Activated naive CD4-positive, alpha-beta T cell treated with anti-CD3 and anti-CD28 coated beads, Interleukin-2, amount 50 U/mL, for 72 hours (primary cell): ENCODE data around the gene CACNA1E. TPM values are rescaled to one million over a fixed set of nuclear protein-coding genes. Genes with fewer than 3 reads are reported as not detected.

Source experiments
- ATAC-seq, 2 donors: fragments of 150-1000 bp; cut with Tn5 transposase; 2 replicates each; pipeline ENCODE4 v1.10.0; 2021; ENCODE audit warnings: mild to moderate bottlenecking in 2 of 2, moderate library complexity in 2 of 2
- DNase-seq, 2 donors: peaks; one replicate each; pipeline ENCODE4 v3.0.0; 2021 to 2022; ENCODE audit warnings: low spot score in 2 of 2
- H3K27ac Mint-ChIP-seq, 2 donors: one replicate each; pipeline ENCODE4 v1.8.0; 2022; ENCODE audit warnings: mild to moderate bottlenecking in 2 of 2, mixed read lengths in 2 of 2
- H3K36me3 Mint-ChIP-seq, 2 donors: one replicate each; pipeline ENCODE4 v1.8.0; 2022; ENCODE audit warnings: mixed read lengths in 2 of 2
- H3K9me3 Mint-ChIP-seq, 2 donors: one replicate each; pipeline ENCODE4 v1.8.0; 2022; ENCODE audit warnings: mixed read lengths in 2 of 2
- total RNA-seq, 2 donors: library from RNA; stranded (reverse); gene quantifications; one replicate each; pipeline ENCODE4 v1.2.3, GENCODE V29; 2022

Gene CACNA1E
- total RNA-seq, 2 donors from 2014 or later, result 0.02 to 0.16 TPM

- ATAC-seq (no peak), DNase-seq (no peak)
- Mint-ChIP-seq H3K9me3 (no peaks in the 10 kb centered on the region), H3K36me3 (no peaks in the 10 kb centered on the region), H3K27ac (no peak overlapping the region)
Measured at GRCh38 chr1:181630838-181631237, 147.5 kb downstream of the CACNA1E start.

GRCh38 chr1:181632492-181632891 is 149.2 kb downstream of the CACNA1E start:
- ATAC-seq (no peak), DNase-seq (no peak)
- Mint-ChIP-seq H3K27ac (no peak overlapping the region), H3K36me3 (no peaks in the 10 kb centered on the region), H3K9me3 (no peaks in the 10 kb centered on the region)

- Mint-ChIP-seq H3K9me3 (no peaks in the 10 kb centered on the region), H3K36me3 (no peaks in the 10 kb centered on the region), H3K27ac (no peak overlapping the region)
- no peak for DNase-seq
- no peak for ATAC-seq
Measured at GRCh38 chr1:181632960-181633359, 149.6 kb downstream of the CACNA1E start.

GRCh38 chr1:181635110-181635509 is 151.8 kb downstream of the CACNA1E start:
- H3K27ac Mint-ChIP-seq, result no peak overlapping the region
- H3K36me3 Mint-ChIP-seq, result no peaks in the 10 kb centered on the region
- ATAC-seq (no peak), DNase-seq (no peak)
- peaks cover 5% of the 10 kb centered on the region in 2 donors for H3K9me3 Mint-ChIP-seq

DNA sequence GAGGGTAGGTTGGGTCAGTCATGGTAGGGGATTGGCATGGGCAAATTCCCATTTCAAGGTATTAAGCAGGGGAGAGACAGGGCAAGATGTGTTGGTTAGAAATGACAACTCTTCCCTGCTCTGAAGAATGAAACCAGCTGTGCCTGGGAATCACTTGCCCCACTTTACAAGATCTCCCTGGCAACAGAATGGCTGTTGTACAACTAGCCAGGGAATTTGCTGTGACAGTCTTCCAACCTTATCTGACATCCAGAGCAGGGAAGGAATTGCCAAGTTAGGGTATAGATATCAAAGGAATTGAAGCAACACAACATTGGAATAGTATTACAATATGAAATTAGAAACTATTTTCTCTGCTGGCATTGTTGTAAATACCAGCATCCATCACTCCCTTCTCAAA is 154.7 kb downstream of the CACNA1E start:
- no peaks in the 10 kb centered on the region for H3K36me3 Mint-ChIP-seq
- DNase-seq, result no peak
- no peak overlapping the region for H3K27ac Mint-ChIP-seq
- peaks cover 5% of the 10 kb centered on the region in 2 donors for H3K9me3 Mint-ChIP-seq
- ATAC-seq, result no peak

DNA sequence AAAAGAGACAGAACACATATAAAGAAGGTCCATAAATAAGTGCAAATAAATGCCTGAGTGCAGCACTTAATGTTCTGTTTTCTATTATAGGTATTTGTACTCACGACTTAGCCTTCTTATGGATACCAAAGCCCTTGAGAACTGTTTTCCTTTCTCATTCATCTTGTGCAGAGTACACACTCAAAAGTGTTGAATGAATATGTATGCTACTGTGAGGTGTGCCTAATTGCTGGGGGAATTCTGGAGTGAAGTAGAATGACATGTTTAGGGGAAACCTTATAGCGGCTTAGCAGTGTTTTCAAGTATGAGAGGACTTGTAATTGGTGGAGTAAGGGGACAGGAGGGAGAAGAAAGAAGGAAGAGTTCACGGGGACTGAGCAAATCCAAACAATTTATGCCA is 157.6 kb downstream of the CACNA1E start:
- ATAC-seq, result no peak
- no peak for DNase-seq
- peaks cover 5% of the 10 kb centered on the region in 2 donors for H3K9me3 Mint-ChIP-seq

GRCh38 chr1:181643631-181644030 is 160.3 kb downstream of the CACNA1E start:
- H3K9me3 Mint-ChIP-seq, result peaks cover 5% of the 10 kb centered on the region in 2 donors
- DNase-seq, result no peak

More for the DNA sequence above, 157.6 kb downstream of the CACNA1E start:
- Mint-ChIP-seq H3K36me3 (no peaks in the 10 kb centered on the region), H3K27ac (no peak overlapping the region)

DNA sequence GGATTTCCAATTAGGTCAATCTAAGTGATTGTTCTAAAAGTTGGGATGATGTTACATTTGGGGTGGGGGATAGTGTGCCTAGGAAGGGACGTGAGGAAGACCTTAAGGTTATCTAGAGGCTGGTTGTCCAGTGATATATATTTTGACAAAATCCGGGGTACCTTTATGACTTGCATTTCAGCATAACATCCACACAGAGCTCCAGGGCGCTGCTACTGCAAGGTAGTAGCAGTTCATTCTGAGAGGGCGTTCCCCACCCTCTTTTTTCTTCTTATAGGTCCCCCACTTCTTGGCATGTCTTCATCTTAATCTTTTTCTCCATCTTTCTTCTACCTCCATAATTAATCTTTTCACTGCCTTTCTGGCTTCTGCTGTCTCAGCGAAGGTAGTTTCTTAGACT is 161.9 kb downstream of the CACNA1E start:
- no peaks in the 10 kb centered on the region for H3K36me3 Mint-ChIP-seq
- no peak for ATAC-seq
- H3K9me3 Mint-ChIP-seq, result no peaks in the 10 kb centered on the region
- no peak overlapping the region for H3K27ac Mint-ChIP-seq
- DNase-seq, result no peak

More at GRCh38 chr1:181643631-181644030, 160.3 kb downstream of the CACNA1E start:
- no peaks in the 10 kb centered on the region for H3K36me3 Mint-ChIP-seq
- no peak for ATAC-seq
- H3K27ac Mint-ChIP-seq, result no peak overlapping the region

DNA sequence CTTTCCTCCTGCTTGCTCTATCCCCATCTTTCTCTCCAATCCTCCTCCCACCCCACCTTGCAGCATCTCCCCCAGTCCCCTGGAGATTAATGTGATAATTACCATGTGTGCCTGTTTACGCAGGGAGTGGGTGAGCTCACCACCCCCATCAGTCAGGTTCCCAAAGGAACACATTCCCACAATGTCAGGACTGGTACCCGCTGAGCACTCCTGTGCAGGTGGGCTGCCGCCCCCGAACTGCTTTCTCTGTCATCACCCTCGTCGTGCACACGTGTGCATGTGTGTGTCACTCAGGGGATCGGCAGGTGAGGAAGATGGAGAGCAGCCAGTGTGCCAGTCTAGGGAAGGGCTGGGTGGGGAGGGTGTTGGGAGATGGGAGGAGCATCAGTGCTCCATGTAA is 163.4 kb downstream of the CACNA1E start:
- Mint-ChIP-seq H3K36me3 (no peaks in the 10 kb centered on the region), H3K9me3 (no peaks in the 10 kb centered on the region), H3K27ac (no peak overlapping the region)
- DNase-seq, result no peak
- ATAC-seq, result no peak

DNA sequence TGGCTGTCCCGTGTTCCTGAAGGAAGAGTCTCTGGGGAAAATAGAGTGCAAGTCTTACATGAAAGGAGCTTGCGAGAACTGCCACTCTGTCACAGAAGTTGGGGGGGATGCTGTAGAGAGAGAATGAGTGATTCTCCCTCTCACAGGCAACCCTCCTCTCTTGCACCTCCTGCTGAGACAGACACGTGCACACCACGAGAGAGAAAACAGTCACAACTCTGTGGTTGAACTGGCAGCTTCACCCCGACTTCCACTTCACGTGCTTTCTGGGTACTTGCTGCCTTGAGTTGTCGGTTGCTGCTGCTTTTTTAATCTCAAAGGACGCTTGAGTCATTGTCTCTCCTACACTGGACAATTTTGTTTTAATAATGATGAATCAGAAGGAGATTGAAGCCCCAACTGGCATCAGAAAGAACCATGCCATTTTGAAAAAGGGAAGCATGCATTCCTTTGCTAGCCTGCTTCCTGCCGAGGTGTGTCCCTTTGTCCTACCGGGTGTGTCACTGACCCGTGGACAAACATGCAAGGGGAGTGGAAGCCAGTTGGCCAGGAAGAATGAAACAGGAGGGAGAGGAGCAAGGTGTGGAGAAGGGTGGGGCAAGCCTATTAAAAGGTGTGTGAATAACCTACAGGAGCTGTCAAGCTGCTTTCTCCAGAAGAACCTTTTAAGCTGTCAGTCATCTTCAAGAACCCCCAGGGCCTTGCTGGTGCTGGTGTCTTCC is 164.2 kb downstream of the CACNA1E start:
- Mint-ChIP-seq H3K9me3 (peaks cover 0 to 5% of the 10 kb centered on the region in 2 donors), H3K27ac (no peak overlapping the region), H3K36me3 (no peaks in the 10 kb centered on the region)
- ATAC-seq (no peak), DNase-seq (no peak)

GRCh38 chr1:181651276-181651675 is 168.0 kb downstream of the CACNA1E start:
- H3K27ac Mint-ChIP-seq, result no peak overlapping the region
- no peak for DNase-seq
- peaks cover 0 to 6% of the 10 kb centered on the region in 2 donors for H3K36me3 Mint-ChIP-seq
- ATAC-seq, result no peak
- H3K9me3 Mint-ChIP-seq, result peaks cover 4 to 13% of the 10 kb centered on the region in 2 donors

DNA sequence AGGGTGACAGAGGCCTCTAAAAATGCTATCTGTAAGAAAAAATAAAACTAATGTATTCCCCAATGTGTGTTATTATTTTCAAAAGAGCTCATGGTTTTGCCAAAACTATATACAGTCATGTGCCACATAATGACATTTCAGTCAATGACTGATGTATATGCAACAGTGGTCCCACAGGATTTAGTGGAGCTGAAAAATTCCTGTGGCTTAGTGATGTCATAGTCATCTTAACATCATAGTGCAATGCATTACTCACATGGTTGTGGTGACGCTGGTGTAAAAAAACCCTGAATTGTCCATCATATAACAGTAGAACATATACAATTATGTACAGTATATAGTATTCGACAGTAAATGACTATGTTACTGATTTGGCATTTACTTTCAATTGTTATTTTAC is 172.4 kb downstream of the CACNA1E start:
- H3K27ac Mint-ChIP-seq, result no peak overlapping the region
- peaks cover 0 to 6% of the 10 kb centered on the region in 2 donors for H3K36me3 Mint-ChIP-seq
- ATAC-seq (no peak), DNase-seq (no peak)
- peaks cover 4 to 13% of the 10 kb centered on the region in 2 donors for H3K9me3 Mint-ChIP-seq

DNA sequence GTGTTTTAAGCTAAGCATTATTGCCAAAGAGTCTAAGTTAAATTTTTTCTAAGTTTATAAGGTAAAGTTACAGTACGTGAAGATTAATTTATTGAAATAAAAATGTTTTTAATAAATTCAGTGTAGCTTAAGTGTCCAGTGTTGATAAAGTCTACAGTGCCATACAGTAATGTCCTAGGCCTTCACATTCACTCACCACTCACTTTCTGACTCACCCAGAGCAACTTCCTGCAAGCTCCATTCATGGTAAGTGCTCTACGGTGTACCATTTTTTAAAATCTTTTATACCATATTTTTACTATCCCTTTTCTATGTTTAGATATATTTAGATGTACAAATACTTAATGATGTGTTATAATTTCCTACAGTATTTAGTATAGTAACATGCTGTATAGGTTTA is 173.2 kb downstream of the CACNA1E start:
- H3K9me3 Mint-ChIP-seq, result peaks cover 4 to 13% of the 10 kb centered on the region in 2 donors
- DNase-seq (no peak), ATAC-seq (no peak)
- peaks cover 0 to 6% of the 10 kb centered on the region in 2 donors for H3K36me3 Mint-ChIP-seq
- no peak overlapping the region for H3K27ac Mint-ChIP-seq

GRCh38 chr1:181658581-181658980 is 175.3 kb downstream of the CACNA1E start:
- Mint-ChIP-seq H3K27ac (no peak overlapping the region), H3K9me3 (peaks cover 4% of the 10 kb centered on the region in 2 donors), H3K36me3 (peaks cover 0 to 2% of the 10 kb centered on the region in 2 donors)
- ATAC-seq (no peak), DNase-seq (no peak)

DNA sequence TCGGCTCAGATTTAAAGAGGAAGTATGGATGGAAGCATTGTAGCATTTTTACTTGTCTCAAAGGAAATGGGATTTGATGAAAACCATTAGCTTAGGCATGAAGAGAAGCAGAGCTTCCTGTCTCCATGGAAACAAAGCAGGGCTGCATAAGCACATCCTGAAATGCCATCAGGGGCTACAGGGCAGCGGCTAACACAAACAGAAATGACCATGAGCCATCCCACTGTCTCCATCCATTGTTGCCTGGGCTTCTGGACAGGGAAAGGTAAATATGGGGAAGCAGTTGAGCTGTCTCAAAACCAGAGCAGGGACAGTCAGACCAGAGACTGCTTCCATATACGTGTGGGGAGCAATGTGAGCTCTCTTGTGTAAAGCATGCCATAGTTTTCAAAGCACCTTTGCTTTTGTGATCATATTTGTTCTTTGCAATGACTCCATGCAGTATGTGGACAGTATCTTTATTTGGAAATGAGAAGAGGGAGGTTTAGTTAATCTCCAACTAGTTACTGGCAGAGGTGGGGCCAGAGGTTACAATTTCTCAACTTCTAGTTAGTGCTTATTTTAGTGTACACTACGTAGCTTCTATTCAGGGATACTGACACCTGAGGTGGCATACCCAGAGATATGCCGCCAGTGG is 176.1 kb downstream of the CACNA1E start:
- Mint-ChIP-seq H3K27ac (no peak overlapping the region), H3K36me3 (no peaks in the 10 kb centered on the region), H3K9me3 (peaks cover 0 to 4% of the 10 kb centered on the region in 2 donors)
- no peak for DNase-seq
- no peak for ATAC-seq

DNA sequence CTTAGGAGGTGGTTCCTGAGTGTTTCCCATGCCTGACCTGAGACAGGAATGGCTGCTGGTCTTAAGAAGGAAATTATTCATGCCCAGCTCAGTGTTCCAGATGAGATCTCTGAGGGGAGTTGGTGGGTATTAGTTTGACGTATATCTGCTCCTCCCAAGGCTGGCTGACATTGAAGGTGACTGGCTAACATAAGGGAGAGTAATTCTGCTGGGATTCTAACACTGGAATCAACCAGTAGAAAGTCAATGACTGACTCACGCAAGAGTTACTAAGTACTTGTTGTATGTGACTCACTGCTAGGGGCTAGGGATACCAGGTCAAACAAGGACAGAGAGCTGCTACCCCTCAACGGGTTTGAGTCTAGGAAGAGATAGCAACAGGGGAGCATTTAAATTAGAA is 177.3 kb downstream of the CACNA1E start:
- Mint-ChIP-seq H3K9me3 (peaks cover 0 to under 1% of the 10 kb centered on the region in 2 donors), H3K36me3 (no peaks in the 10 kb centered on the region), H3K27ac (no peak overlapping the region)
- ATAC-seq, result no peak
- no peak for DNase-seq

- DNase-seq, result no peak
- Mint-ChIP-seq H3K36me3 (no peaks in the 10 kb centered on the region), H3K27ac (no peak overlapping the region), H3K9me3 (no peaks in the 10 kb centered on the region)
- ATAC-seq, result no peak
Measured at GRCh38 chr1:181661569-181661968, 178.3 kb downstream of the CACNA1E start.

DNA sequence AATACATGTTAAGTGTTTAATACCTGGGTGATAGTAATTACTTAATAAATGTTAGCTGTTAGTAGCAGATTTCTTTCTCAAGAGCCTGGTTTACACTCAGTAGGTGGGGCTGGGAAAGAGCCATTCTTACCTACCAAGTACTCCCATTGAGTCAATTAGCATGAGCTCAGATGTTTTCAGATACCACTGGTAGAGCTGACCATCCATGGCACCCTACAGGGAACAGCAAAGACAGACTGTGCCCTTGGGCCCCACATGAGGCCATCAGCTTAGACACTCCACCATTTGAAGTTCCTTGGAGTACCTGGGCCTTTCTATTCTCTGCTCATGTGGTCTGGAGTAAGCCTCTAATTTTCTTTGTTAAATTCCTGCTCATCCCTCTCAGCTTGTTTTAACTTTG is 179.3 kb downstream of the CACNA1E start:
- ATAC-seq, result no peak
- H3K27ac Mint-ChIP-seq, result no peak overlapping the region
- no peaks in the 10 kb centered on the region for H3K36me3 Mint-ChIP-seq
- DNase-seq, result no peak
- H3K9me3 Mint-ChIP-seq, result no peaks in the 10 kb centered on the region
